ENCODE measurements around the gene YWHAQ. TPM values are rescaled to one million over a fixed set of nuclear protein-coding genes. Genes with fewer than 3 reads are reported as not detected.

The YWHAQ gene
- total RNA-seq, 1 donor from 2014 or later, result 191 TPM

GRCh38 chr2:9675415-9676351 is 44.9 kb upstream of the YWHAQ start:
- ATAC-seq (no peak), DNase-seq (no peak)
- no peaks in the 10 kb centered on the region for H3K36me3 ChIP-seq
- no peaks in the 10 kb centered on the region for H3K27me3 ChIP-seq
- H3K4me3 ChIP-seq, result no peak overlapping the region
- TF ChIP-seq CTCF (IDR thresholded peaks at IDR 0.05), result no peak
- H3K9me3 ChIP-seq, result no peaks in the 10 kb centered on the region
- no peaks in the 10 kb centered on the region for H3K4me1 ChIP-seq
- intact Hi-C loops (cut with DNase I), result no loop called here
- H3K27ac ChIP-seq, result no peak overlapping the region

- Histone ChIP-seq H3K4me3 (no peak overlapping the region), H3K27ac (no peak overlapping the region), H3K4me1 (no peaks in the 10 kb centered on the region), H3K9me3 (no peaks in the 10 kb centered on the region), H3K36me3 (no peaks in the 10 kb centered on the region), H3K27me3 (no peaks in the 10 kb centered on the region)
- TF ChIP-seq CTCF (IDR thresholded peaks at IDR 0.05), result no peak
- intact Hi-C loops (cut with DNase I), result no loop called here
- DNase-seq (no peak), ATAC-seq (no peak)
These were observed 44.2 kb upstream of the YWHAQ start for GRCh38 chr2:9674891-9675414.

- no peak for TF ChIP-seq CTCF (IDR thresholded peaks at IDR 0.05)
- ATAC-seq, result no peak
- H3K9me3 ChIP-seq, result no peaks in the 10 kb centered on the region
- no peaks in the 10 kb centered on the region for H3K36me3 ChIP-seq
- no peaks in the 10 kb centered on the region for H3K4me1 ChIP-seq
- DNase-seq, result no peak
- H3K27ac ChIP-seq, result no peak overlapping the region
- H3K27me3 ChIP-seq, result no peaks in the 10 kb centered on the region
- intact Hi-C loops (cut with DNase I), result no loop called here
- no peak overlapping the region for H3K4me3 ChIP-seq
These were observed 43.2 kb upstream of the YWHAQ start for GRCh38 chr2:9673914-9674481.

- peak; percentile 71 for ATAC-seq
These were observed 38.0 kb upstream of the YWHAQ start for GRCh38 chr2:9668687-9669345.

More at GRCh38 chr2:9668687-9669345, 38.0 kb upstream of the YWHAQ start:
- no peaks in the 10 kb centered on the region for H3K27me3 ChIP-seq
- H3K9me3 ChIP-seq, result no peaks in the 10 kb centered on the region
- H3K36me3 ChIP-seq, result no peaks in the 10 kb centered on the region
- no peak for TF ChIP-seq CTCF (IDR thresholded peaks at IDR 0.05)
- no peaks in the 10 kb centered on the region for H3K4me1 ChIP-seq
- H3K27ac ChIP-seq, result no peak overlapping the region
- H3K4me3 ChIP-seq, result no peak overlapping the region
- intact Hi-C loops (cut with DNase I), result no loop called here
- no peak for DNase-seq

All from upper lobe of right lung (tissue), 1 donor.